Stimulated activated CD4-positive, alpha-beta T cell treated with anti-CD3 and anti-CD28 coated beads, Interleukin-4, amount 100 ng/mL, for 48 hours (primary cell): ENCODE results near the gene KCNAB1.

Experiments
- DNase-seq, 2 donors: peaks; one replicate each; pipeline ENCODE4 v3.0.0-alpha.2; 2020; ENCODE audit warnings: low read depth in 2 of 2

The KCNAB1 gene

GRCh38 chr3:156488767-156489166 is 368.4 kb downstream of the KCNAB1 start:
- no peak for DNase-seq

- no peak for DNase-seq
These were observed 369.1 kb downstream of the KCNAB1 start for GRCh38 chr3:156489462-156489911.

GRCh38 chr3:156491192-156491591 is 370.8 kb downstream of the KCNAB1 start:
- no peak for DNase-seq

- DNase-seq, result no peak
These were observed 372.5 kb downstream of the KCNAB1 start for GRCh38 chr3:156492801-156493261.

- no peak for DNase-seq
These were observed 373.5 kb downstream of the KCNAB1 start for GRCh38 chr3:156493887-156494286.

GRCh38 chr3:156495816-156496215 is 375.4 kb downstream of the KCNAB1 start:
- no peak for DNase-seq

- DNase-seq, result no peak
These were observed 376.9 kb downstream of the KCNAB1 start for GRCh38 chr3:156497326-156497725.

- DNase-seq, result no peak
These were observed 377.9 kb downstream of the KCNAB1 start for GRCh38 chr3:156498307-156498706.

- DNase-seq, result no peak
These were observed 386.9 kb downstream of the KCNAB1 start for GRCh38 chr3:156507285-156507684.

- DNase-seq, result no peak
These were observed 389.1 kb downstream of the KCNAB1 start for GRCh38 chr3:156509189-156510174.

- DNase-seq, result no peak
These were observed 391.8 kb downstream of the KCNAB1 start for GRCh38 chr3:156511987-156512677.

- no peak for DNase-seq
These were observed 393.2 kb downstream of the KCNAB1 start for GRCh38 chr3:156513619-156514018.

- DNase-seq, result no peak
These were observed 395.9 kb downstream of the KCNAB1 start for GRCh38 chr3:156516284-156516683.

- no peak for DNase-seq
These were observed 396.6 kb downstream of the KCNAB1 start for GRCh38 chr3:156516961-156517360.

GRCh38 chr3:156518726-156519125 is 398.3 kb downstream of the KCNAB1 start:
- no peak for DNase-seq

- no peak for DNase-seq
These were observed 399.4 kb downstream of the KCNAB1 start for GRCh38 chr3:156519758-156520162.

- DNase-seq, result no peak
These were observed 402.3 kb downstream of the KCNAB1 start for GRCh38 chr3:156522673-156523072.

- DNase-seq, result no peak
These were observed 405.4 kb downstream of the KCNAB1 start for GRCh38 chr3:156525808-156526207.

GRCh38 chr3:156527060-156527459 is 406.7 kb downstream of the KCNAB1 start:
- DNase-seq, result no peak

GRCh38 chr3:156530980-156531379 is 410.6 kb downstream of the KCNAB1 start:
- DNase-seq, result no peak

- DNase-seq, result no peak
These were observed 412.4 kb downstream of the KCNAB1 start for GRCh38 chr3:156532730-156533129.

- no peak for DNase-seq
These were observed 412.8 kb downstream of the KCNAB1 start for GRCh38 chr3:156533205-156533604.
